LNCAP (cell line): ENCODE measurements around the gene SLC9A3.

Source experiments
- TF ChIP-seq, protein P1 (sequence below): fragments of 450-650 bp; IDR thresholded peaks from 2 replicates; pipeline ENCODE4 v1.5.1; 2017; ENCODE audit warnings: mild to moderate bottlenecking

SLC9A3 gene

GRCh38 chr5:482506-482905, 41.7 kb downstream of the SLC9A3 start:
- TF ChIP-seq, protein P1, sequence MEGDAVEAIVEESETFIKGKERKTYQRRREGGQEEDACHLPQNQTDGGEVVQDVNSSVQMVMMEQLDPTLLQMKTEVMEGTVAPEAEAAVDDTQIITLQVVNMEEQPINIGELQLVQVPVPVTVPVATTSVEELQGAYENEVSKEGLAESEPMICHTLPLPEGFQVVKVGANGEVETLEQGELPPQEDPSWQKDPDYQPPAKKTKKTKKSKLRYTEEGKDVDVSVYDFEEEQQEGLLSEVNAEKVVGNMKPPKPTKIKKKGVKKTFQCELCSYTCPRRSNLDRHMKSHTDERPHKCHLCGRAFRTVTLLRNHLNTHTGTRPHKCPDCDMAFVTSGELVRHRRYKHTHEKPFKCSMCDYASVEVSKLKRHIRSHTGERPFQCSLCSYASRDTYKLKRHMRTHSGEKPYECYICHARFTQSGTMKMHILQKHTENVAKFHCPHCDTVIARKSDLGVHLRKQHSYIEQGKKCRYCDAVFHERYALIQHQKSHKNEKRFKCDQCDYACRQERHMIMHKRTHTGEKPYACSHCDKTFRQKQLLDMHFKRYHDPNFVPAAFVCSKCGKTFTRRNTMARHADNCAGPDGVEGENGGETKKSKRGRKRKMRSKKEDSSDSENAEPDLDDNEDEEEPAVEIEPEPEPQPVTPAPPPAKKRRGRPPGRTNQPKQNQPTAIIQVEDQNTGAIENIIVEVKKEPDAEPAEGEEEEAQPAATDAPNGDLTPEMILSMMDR, result no peak

GRCh38 chr5:482021-482420, 42.2 kb downstream of the SLC9A3 start:
- TF ChIP-seq, protein P1, result no peak

DNA sequence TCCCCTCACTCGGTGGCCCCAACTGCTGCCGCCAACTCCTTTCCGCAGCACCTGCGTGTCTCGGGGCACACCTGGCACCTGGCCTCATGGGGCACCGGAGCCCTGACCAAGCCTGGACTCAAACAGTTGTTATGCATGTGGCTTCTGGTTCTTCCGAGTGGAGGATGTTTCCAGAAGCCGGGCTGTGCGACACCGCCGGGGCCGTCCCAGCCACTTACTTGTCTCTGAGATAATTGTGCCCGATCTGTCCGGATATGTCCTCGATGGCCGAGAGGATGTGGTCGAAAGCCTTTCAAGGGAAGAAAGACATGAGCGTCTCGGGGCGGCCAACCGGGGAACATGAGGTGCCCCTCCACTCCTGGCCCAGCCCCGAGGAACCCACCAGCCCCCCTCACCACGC, 42.9 kb downstream of the SLC9A3 start:
- TF ChIP-seq, protein P1, result no peak

DNA sequence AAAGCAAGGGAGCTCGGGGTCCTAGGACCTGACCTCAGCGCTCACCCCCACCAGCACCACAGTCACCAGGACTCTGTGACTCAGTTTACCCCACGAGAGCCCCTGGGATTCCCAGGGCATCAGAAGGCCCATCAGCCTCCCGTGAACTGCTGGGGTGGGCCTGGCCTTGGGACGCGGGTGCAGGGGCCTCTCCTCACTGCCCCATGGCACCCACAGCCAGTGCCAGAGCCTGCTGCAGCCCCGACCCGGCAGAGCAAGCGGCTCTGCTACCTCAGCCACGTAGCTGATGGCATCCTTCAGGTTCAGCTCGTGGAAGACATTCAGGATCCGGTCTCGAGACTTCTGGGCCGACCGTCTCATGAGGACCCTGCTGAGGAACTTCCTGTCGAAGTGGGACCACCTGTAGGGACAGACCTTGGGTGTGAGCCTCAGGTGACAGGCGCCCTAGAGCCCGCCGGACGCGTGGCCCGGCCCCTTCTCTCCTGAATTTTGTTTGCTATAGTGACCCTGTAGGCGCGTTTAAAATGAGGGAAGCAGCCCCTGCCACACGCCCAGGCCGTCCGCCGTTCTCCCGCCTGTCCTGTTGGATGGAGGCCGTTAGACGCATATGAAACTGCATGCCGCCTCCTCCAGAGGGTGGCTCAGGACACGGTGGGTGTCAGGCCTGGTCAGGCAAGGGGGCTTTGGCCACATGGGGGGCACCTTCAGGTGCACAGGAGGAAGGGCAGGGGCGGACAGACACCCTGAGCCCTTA, 44.5 kb downstream of the SLC9A3 start:
- TF ChIP-seq, protein P1, result no peak

DNA sequence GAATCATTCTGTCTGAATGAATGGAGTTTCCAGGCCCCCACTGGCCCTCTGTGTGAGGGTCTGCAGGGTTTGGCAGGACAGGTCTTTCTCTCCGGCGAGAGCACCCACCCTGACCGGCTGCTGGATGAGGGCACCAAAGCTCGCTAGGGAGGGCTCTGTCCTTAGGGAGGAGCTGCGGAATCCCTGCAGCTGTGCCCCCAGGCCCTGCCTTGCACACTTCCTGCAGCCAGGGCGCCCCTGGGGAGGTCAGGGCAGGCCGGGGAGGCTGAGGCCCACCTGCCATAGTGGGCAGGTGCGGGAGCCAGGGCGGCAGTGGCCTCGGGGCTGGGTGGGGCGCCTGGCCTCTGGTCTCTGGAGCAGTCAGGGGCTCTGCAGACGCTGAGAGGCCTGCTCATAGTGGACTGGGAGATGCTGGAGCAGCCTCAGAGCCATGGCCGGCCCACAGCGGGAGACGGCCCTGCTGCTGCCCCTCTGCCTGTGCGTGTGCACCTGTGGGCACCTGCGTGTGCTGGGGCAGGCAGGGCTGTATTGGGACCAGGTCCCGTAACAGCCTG, 45.2 kb downstream of the SLC9A3 start:
- TF ChIP-seq, protein P1, result no peak

GRCh38 chr5:478369-478981, 45.8 kb downstream of the SLC9A3 start:
- TF ChIP-seq, protein P1, result no peak

- TF ChIP-seq, protein P1, result no peak
These were observed 46.4 kb downstream of the SLC9A3 start for GRCh38 chr5:477871-478270.
